Astrocyte (in vitro differentiated cells and primary cell): ENCODE measurements around the gene ADGRL1. TPM values are rescaled to one million over a fixed set of nuclear protein-coding genes. Genes with fewer than 3 reads are reported as not detected.

Experiments
- DNase-seq: peaks from one replicate; pipeline ENCODE4 v3.0.0-alpha.2; 2010; ENCODE audit warnings: low read depth
- FAIRE-seq: peaks from 2 replicates; lab custom pipeline; 2011; peaks lifted over from hg19 to GRCh38; lab: Jason Lieb, UNC
- H2AFZ ChIP-seq: 2 replicates; pipeline ENCODE4 v1.6.0; 2012; ENCODE audit warnings: low read depth, low read length, inconsistent platforms
- H3K27ac ChIP-seq: 2 replicates; pipeline ENCODE4 v1.5.1; 2011; ENCODE audit warnings: low read depth, low read length, inconsistent platforms
- H3K27me3 ChIP-seq: 2 replicates; pipeline ENCODE4 v1.6.0; 2011; ENCODE audit warnings: low read length, inconsistent platforms; ENCODE audit not compliant: insufficient read depth
- H3K36me3 ChIP-seq: 2 replicates; pipeline ENCODE4 v1.5.1; 2011; ENCODE audit warnings: low read length, inconsistent platforms; ENCODE audit not compliant: insufficient read depth
- H3K4me1 ChIP-seq: 2 replicates; pipeline ENCODE4 v1.5.1; 2011; ENCODE audit warnings: low read length, inconsistent platforms; ENCODE audit not compliant: insufficient read depth
- H3K4me2 ChIP-seq: 2 replicates; pipeline ENCODE4 v1.6.0; 2012; ENCODE audit warnings: low read length, inconsistent platforms
- H3K4me3 ChIP-seq: 2 replicates; pipeline ENCODE4 v1.5.1; 2011; ENCODE audit warnings: low read depth, mild to moderate bottlenecking, low read length, inconsistent platforms; ENCODE audit not compliant: insufficient read depth
- H3K79me2 ChIP-seq: 2 replicates; pipeline ENCODE4 v1.6.0; 2012; ENCODE audit warnings: mild to moderate bottlenecking, low read length, inconsistent platforms; ENCODE audit not compliant: insufficient read depth
- H3K9ac ChIP-seq: 2 replicates; pipeline ENCODE4 v1.6.0; 2012; ENCODE audit warnings: mild to moderate bottlenecking, low read length, inconsistent platforms
- H3K9me3 ChIP-seq: 2 replicates; pipeline ENCODE4 v1.5.1; 2012; ENCODE audit warnings: low read depth, mild to moderate bottlenecking, low read length, inconsistent platforms; ENCODE audit not compliant: insufficient read depth
- H4K20me1 ChIP-seq: 2 replicates; pipeline ENCODE4 v1.6.0; 2012; ENCODE audit warnings: low read length, inconsistent platforms; ENCODE audit not compliant: insufficient read depth
- H3K27ac Mint-ChIP-seq: one replicate; pipeline ENCODE4 v1.8.0; 2021; ENCODE audit warnings: mild to moderate bottlenecking, mixed read lengths; ENCODE audit not compliant: unreplicated experiment
- H3K27me3 Mint-ChIP-seq: one replicate; pipeline ENCODE4 v1.8.0; 2021; ENCODE audit warnings: low read depth, mixed read lengths; ENCODE audit not compliant: unreplicated experiment
- H3K36me3 Mint-ChIP-seq: one replicate; pipeline ENCODE4 v1.8.0; 2021; ENCODE audit warnings: low read depth, mixed read lengths; ENCODE audit not compliant: unreplicated experiment
- H3K4me1 Mint-ChIP-seq: one replicate; pipeline ENCODE4 v1.8.0; 2021; ENCODE audit warnings: low read depth, mixed read lengths; ENCODE audit not compliant: unreplicated experiment
- H3K4me3 Mint-ChIP-seq: one replicate; pipeline ENCODE4 v1.8.0; 2021; ENCODE audit warnings: mild to moderate bottlenecking, moderate library complexity, mixed read lengths; ENCODE audit not compliant: unreplicated experiment
- H3K9me3 Mint-ChIP-seq: one replicate; pipeline ENCODE4 v1.8.0; 2021; ENCODE audit warnings: mild to moderate bottlenecking, mixed read lengths; ENCODE audit not compliant: unreplicated experiment
- CTCF ChIP-seq: IDR thresholded peaks from 2 replicates; pipeline ENCODE4 v1.5.1; 2011; ENCODE audit warnings: low read depth, mild to moderate bottlenecking, inconsistent platforms, low read length, moderate library complexity; ENCODE audit not compliant: insufficient read depth
- EZH2 ChIP-seq: IDR thresholded peaks from 2 replicates; pipeline ENCODE4 v1.6.1; 2012; ENCODE audit warnings: mild to moderate bottlenecking, low read length, inconsistent platforms; ENCODE audit not compliant: insufficient read depth
- total RNA-seq: library from RNA; stranded (reverse); gene quantifications from 2 replicates; pipeline ENCODE4 v1.2.1, GENCODE V29; 2021

The ADGRL1 gene
- total RNA-seq, 1 donor from 2014 or later: 40.9 TPM

- H3K27ac Mint-ChIP-seq: no peak overlapping the region
- Histone ChIP-seq H3K27ac (no peak overlapping the region), H2AFZ (no peak overlapping the region), H3K4me3 (no peak overlapping the region), H3K36me3 (no peaks in the 10 kb centered on the region), H3K4me1 (peaks cover 8% of the 10 kb centered on the region), H3K79me2 (peaks cover 11% of the 10 kb centered on the region), H3K4me2 (no peak overlapping the region), H3K27me3 (no peaks in the 10 kb centered on the region), H4K20me1 (peaks cover 9% of the 10 kb centered on the region), H3K9me3 (no peaks in the 10 kb centered on the region), H3K9ac (no peak overlapping the region)
- FAIRE-seq (no peak), DNase-seq (no peak)
- no peak for TF ChIP-seq CTCF
- TF ChIP-seq EZH2: no peak
- no peaks in the 10 kb centered on the region for H3K27me3 Mint-ChIP-seq
- no peaks in the 10 kb centered on the region for H3K9me3 Mint-ChIP-seq
- H3K36me3 Mint-ChIP-seq: no peaks in the 10 kb centered on the region
- H3K4me1 Mint-ChIP-seq: peaks cover 8% of the 10 kb centered on the region
- peak overlapping the region; percentile 73 for H3K4me3 Mint-ChIP-seq
These were observed 66.0 kb downstream of the ADGRL1 start for GRCh38 chr19:14139944-14140343.

GRCh38 chr19:14138576-14139265 lies 67.2 kb downstream of the ADGRL1 start:
- no peak for FAIRE-seq
- TF ChIP-seq EZH2: no peak
- no peak for TF ChIP-seq CTCF
- no peaks in the 10 kb centered on the region for H3K36me3 Mint-ChIP-seq
- peaks cover 18% of the 10 kb centered on the region for H3K79me2 ChIP-seq
- peaks cover 8% of the 10 kb centered on the region for H3K4me1 ChIP-seq
- peak overlapping the region; percentile 74 for H3K4me3 Mint-ChIP-seq
- H3K27me3 Mint-ChIP-seq: no peaks in the 10 kb centered on the region
- no peaks in the 10 kb centered on the region for H3K9me3 ChIP-seq
- H3K9me3 Mint-ChIP-seq: no peaks in the 10 kb centered on the region
- no peak overlapping the region for H3K9ac ChIP-seq
- no peak overlapping the region for H3K4me3 ChIP-seq
- peak overlapping the region; percentile 6 for H3K27ac ChIP-seq
- H4K20me1 ChIP-seq: peaks cover 9% of the 10 kb centered on the region
- H3K27me3 ChIP-seq: no peaks in the 10 kb centered on the region
- H3K4me2 ChIP-seq: peak overlapping the region; percentile 47
- DNase-seq: peak; percentile 44
- H2AFZ ChIP-seq: no peak overlapping the region
- H3K27ac Mint-ChIP-seq: peak overlapping the region; percentile 78
- peaks cover 8% of the 10 kb centered on the region for H3K4me1 Mint-ChIP-seq
- H3K36me3 ChIP-seq: no peaks in the 10 kb centered on the region
